C4-2B (cell line): Measurements from ENCODE around the gene DAPL1.
"Not testable (repeated sequence)": the region's sequence is repeated elsewhere in the genome, so short reads cannot be mapped to it uniquely, and the experiment has no call there.

Experiments used
- H3K27ac ChIP-seq: fragments of 450-650 bp; 2 replicates; pipeline ENCODE4 v1.5.1; 2017
- ZFX ChIP-seq: fragments of 450-650 bp; IDR thresholded peaks from 2 replicates; pipeline ENCODE4 v1.6.1; 2017
- TF ChIP-seq, protein P1 (sequence below): fragments of 450-650 bp; conservative IDR thresholded peaks from 2 replicates; pipeline ENCODE4 v1.5.1; 2017; ENCODE audit warnings: mild to moderate bottlenecking

The DAPL1 gene

DNA sequence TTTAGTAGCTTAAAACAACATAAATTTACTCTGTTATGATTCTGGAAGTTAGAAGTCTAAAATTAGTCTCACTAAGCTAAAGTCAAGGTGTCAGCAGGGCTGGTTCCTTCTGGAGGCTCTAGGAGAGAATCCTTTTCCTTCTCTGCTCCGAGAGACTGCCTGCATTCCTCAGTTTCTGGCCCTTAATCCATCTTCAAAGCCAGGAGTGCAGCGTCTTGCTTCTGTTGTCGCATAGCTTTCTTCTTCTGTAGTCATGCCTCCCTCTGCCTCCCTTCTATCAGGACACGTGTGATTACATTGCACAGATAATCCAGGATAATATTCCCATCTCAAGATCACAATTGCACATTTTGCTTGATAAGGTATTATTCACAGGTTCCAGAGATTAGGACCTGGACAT, 35.1 kb downstream of the DAPL1 start:
- no peak overlapping the region for H3K27ac ChIP-seq
- TF ChIP-seq, protein P1, sequence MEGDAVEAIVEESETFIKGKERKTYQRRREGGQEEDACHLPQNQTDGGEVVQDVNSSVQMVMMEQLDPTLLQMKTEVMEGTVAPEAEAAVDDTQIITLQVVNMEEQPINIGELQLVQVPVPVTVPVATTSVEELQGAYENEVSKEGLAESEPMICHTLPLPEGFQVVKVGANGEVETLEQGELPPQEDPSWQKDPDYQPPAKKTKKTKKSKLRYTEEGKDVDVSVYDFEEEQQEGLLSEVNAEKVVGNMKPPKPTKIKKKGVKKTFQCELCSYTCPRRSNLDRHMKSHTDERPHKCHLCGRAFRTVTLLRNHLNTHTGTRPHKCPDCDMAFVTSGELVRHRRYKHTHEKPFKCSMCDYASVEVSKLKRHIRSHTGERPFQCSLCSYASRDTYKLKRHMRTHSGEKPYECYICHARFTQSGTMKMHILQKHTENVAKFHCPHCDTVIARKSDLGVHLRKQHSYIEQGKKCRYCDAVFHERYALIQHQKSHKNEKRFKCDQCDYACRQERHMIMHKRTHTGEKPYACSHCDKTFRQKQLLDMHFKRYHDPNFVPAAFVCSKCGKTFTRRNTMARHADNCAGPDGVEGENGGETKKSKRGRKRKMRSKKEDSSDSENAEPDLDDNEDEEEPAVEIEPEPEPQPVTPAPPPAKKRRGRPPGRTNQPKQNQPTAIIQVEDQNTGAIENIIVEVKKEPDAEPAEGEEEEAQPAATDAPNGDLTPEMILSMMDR: no peak
- TF ChIP-seq ZFX: no peak

DNA sequence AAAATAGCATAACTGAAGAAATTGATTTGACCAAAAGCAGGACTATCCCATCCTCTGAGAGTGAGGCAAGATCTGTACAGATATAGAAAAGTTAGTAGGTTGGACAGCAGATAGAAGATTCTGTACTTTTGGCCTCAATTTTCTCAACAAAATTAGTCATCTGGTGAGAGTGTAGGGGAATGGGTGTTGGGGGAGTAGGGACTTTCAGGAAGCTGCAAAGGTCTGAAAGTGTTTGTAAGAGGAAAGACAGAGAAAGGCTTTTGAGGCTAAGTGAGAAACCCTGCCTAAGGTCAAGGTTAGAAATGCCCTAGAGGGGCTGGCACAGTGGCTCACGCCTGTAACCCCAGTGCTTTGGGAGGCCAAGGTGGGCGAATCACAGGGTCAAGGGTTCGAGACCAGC, 40.3 kb downstream of the DAPL1 start:
- TF ChIP-seq, protein P1: no peak
- no peak for TF ChIP-seq ZFX
- H3K27ac ChIP-seq: no peak overlapping the region

DNA sequence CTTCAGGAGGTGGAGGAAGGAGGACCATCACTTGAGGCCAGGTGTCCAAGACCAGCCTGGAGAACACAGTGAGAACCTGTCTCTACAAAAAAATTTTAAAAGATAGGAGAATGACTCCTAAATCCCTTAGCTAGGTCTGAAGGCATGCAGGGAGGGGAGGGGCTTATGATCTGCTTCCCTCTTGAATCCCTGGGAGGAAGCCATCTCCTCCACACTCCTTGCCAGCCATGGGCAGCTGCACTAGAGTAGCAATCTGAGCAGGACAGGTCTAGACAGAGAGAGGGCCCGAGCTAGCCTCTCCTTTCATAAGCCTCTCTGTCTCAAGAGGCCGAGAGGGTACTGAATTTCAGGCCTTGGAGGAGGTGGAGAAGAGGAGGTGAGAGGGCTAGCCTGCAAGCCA, 42.5 kb downstream of the DAPL1 start:
- H3K27ac ChIP-seq: no peak overlapping the region
- TF ChIP-seq ZFX: no peak
- TF ChIP-seq, protein P1: no peak

DNA sequence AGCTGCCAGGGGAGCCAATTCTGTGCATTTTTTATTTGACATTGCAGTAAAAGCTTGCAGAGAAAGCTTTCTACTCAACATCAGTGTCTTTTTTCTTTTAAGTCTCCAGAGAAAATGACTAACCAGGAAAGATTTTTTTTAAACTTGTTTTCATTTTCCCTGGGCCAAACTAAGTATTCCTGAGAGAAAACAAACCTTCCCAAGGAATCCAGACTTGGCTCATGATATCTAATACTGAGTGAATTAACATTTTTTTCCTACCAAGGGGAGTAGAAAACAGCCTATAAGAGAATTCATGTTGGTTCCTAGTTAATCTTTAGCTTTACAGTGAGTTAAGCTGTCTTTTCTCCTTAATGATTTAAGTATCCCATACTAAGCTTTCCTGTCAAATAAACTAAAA, 46.7 kb downstream of the DAPL1 start:
- TF ChIP-seq ZFX: no peak
- TF ChIP-seq, protein P1: no peak
- H3K27ac ChIP-seq: no peak overlapping the region

DNA sequence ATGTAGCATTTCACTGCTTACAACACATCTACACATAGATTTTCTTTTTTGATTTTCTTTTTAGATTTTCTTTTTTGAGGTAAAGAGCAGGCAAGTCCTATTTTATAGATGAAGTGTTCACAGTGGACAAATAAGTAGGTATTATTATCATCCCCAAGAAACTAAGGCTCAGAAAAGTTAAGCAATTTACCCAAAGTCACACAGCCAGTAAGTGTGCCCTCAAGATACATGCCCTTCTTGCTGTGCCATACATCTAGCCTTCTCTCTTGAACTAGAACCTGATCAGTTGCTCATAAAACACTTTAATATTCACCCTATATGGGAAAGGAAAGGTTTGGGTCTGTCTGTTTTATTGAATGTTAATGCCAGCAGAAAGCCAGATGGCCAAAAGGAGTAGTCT, 50.3 kb downstream of the DAPL1 start:
- no peak overlapping the region for H3K27ac ChIP-seq
- TF ChIP-seq, protein P1: no peak
- no peak for TF ChIP-seq ZFX

DNA sequence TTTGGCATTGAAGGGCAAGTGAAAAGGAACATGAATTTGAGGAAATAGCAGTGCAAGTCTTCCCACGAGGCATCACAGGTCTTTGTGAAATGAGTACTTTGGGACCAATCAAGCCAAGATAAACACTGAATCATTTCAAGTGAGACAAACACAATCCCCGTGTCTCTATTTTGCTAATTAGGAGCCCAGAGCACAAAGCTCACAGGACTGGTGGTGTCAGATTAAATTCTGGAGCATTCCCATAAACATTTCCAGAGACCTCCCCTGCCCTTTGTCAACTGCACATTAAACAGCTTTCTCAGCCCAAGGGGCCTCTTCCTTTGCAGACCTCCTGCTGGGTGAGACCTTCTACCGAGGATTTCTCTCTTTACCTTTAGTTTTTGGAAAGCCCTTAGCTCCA, 50.7 kb downstream of the DAPL1 start:
- H3K27ac ChIP-seq: no peak overlapping the region
- TF ChIP-seq, protein P1: no peak
- TF ChIP-seq ZFX: no peak

DNA sequence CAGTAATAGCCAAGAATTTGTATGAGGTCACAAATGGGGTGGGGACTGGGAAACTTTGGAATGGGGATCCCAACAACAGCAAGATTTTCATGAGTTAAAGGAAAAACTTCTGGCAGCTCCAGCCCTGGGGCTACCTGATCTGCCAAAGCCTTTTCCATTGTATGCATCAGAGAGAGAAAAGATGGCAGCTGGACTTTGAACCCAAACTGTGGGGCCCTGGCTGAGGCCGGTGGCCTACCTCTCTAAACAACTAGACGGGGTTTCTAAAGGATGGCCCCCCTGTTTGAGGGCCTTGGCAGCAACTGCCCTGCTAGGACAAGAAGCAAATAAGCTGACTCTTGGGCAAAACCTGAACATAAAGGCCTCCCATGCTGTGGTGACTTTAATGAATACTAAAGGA, 52.4 kb downstream of the DAPL1 start:
- not testable (repeated sequence) for H3K27ac ChIP-seq

DNA sequence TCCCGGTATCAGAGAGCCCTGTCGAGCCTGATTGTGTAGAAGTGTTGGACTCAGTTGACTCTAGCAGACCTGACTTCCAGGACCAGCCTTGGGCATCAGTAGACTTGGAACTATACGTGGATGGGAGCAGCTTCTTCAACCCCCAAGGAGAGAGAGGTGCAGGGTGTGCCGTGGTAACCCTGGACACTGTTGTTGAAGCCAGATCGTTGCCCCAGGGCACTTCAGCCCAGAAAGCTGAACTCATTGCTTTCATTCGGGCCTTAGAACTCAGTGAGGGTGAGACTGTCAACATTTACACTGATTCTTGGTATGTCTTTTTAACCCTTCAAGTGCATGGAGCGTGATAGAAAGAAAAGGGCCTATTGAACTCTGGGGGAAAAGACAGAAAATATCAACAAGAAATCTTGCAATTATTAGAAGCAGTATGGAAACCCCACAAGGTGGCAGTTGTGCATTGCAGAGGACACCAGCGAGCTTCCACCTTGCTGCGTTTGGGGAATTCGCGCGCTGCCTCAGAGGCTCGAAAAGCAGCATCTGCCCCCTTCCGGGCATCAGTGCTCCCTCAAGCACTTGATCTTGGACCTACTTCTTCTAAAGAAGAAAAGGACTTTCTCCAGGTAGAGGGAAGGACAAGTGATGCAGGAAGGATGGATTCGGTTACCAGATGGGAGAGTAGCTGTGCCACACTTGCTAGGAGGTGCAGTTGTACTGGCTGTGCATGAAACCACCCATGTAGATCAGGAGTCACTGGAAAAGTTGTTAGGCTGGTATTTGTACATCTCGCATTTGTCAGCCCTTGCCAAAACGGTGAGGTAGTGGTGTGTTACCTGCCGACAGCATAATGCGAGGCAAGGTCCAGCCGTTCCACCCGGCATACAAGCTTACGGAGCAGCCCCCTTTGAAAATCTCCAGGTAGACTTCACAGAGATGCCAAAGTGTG, 53.2 kb downstream of the DAPL1 start:
- H3K27ac ChIP-seq: not testable (repeated sequence)
- TF ChIP-seq, protein P1: peak; percentile 23

DNA sequence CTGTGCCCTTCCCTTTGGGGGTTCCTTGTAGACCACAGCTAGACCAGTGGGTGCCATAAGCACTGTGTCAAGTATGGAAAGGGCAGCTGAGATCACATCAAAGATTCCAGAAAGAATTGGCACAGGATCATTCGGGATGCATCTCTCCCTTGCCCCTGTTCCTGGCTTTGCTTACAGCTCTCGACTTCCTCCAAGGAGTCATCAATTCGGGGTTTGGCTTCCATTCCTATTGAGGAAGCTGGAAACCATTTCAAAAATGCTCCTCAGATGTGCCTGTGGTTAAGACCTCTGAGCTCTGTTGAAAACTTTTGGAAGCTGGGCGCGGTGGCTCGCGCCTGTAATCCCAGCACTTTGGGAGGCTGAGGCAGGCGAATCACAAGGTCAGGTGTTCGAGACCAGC, 65.1 kb downstream of the DAPL1 start:
- H3K27ac ChIP-seq: not testable (repeated sequence)

DNA sequence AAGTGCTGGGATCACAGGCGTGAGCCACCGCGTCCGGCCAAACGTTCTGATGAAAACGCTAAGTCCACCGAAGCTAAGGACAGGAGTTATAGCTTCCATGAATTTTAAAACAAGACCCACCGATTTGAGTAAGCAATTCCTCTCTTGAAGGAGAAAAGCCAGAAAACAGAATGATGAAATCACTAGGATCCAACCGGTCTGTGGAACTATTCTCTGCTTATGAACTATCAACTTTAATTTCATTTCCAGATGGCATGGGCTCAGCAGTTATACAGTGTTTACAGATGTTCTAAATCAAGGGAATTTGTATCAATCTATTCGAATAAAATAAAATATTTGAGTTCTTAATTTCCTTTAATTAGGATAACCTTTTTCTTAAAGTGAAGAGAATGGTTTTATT, 66.5 kb downstream of the DAPL1 start:
- H3K27ac ChIP-seq: not testable (repeated sequence)

DNA sequence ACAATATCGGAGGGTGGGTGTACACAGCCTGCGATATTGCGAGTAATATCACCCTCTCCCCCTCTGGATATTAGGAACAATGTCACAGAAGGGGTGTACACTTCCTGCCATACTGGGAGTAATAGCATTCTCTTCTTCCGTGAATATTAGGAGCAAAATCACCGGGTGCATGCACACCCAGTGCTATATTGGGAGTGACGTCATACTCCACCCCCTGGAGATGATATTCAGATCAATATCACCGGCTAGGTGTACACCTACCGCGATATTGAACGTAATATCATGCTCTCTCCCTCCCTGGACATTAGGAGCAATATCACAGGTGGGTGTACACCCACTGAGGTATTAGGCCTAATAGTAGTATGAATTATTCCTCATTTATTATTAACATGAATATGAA, 70.4 kb downstream of the DAPL1 start:
- H3K27ac ChIP-seq: not testable (repeated sequence)
